Loucy (cell line): ENCODE results near the gene ZNRF2.

Experiments
- H2AFZ ChIP-seq: fragments of 200-600 bp; sonication (generic); 2 replicates; pipeline ENCODE4 v1.6.0; 2016; ENCODE audit warnings: antibody characterized with exemption, mild to moderate bottlenecking, low read length, moderate library complexity
- H3F3A ChIP-seq: fragments of 200-600 bp; 2 replicates; pipeline ENCODE4 v1.6.0; 2016; ENCODE audit warnings: antibody characterized with exemption, low read depth, mild to moderate bottlenecking
- H3K27me3 ChIP-seq: fragments of 200-600 bp; sonication (generic); 2 replicates; pipeline ENCODE4 v1.6.1; 2014; ENCODE audit warnings: low read length, mild to moderate bottlenecking; ENCODE audit not compliant: insufficient read depth, poor library complexity, severe bottlenecking
- H3K36me3 ChIP-seq: fragments of 200-600 bp; sonication (generic); 2 replicates; pipeline ENCODE4 v1.6.1; 2016; ENCODE audit warnings: low read length; ENCODE audit not compliant: insufficient read depth
- H3K4me1 ChIP-seq: fragments of 200-600 bp; sonication (generic); 2 replicates; pipeline ENCODE4 v1.5.1; 2014; ENCODE audit warnings: low read length, mild to moderate bottlenecking; ENCODE audit not compliant: insufficient read depth, poor library complexity, severe bottlenecking
- H3K4me2 ChIP-seq: fragments of 200-600 bp; sonication (generic); 2 replicates; pipeline ENCODE4 v1.6.0; 2014; ENCODE audit warnings: antibody characterized with exemption, low read length, low read depth, mild to moderate bottlenecking; ENCODE audit not compliant: poor library complexity, severe bottlenecking
- H3K4me3 ChIP-seq: fragments of 200-600 bp; sonication (generic); 2 replicates; pipeline ENCODE4 v1.5.1; 2014; ENCODE audit warnings: low read length, mild to moderate bottlenecking, mixed read lengths; ENCODE audit not compliant: poor library complexity, severe bottlenecking
- H3K79me2 ChIP-seq: fragments of 200-600 bp; sonication (generic); 2 replicates; pipeline ENCODE4 v1.6.1; 2014; ENCODE audit warnings: low read length; ENCODE audit not compliant: insufficient read depth
- H3K9ac ChIP-seq: fragments of 200-600 bp; sonication (generic); 2 replicates; pipeline ENCODE4 v1.6.0; 2014; ENCODE audit warnings: mild to moderate bottlenecking, low read depth, low read length, moderate library complexity; ENCODE audit not compliant: poor library complexity, severe bottlenecking
- H3K9me2 ChIP-seq: fragments of 200-600 bp; sonication (generic); replicated peaks from 2 replicates; pipeline ENCODE4 v1.6.1; 2016; ENCODE audit warnings: low read depth, low read length, mixed read lengths
- H3K9me3 ChIP-seq: fragments of 200-600 bp; sonication (generic); 2 replicates; pipeline ENCODE4 v1.6.1; 2014; ENCODE audit warnings: mild to moderate bottlenecking, antibody characterized with exemption, low read length, low read depth; ENCODE audit not compliant: insufficient read depth
- H4K20me1 ChIP-seq: fragments of 200-600 bp; sonication (generic); 2 replicates; pipeline ENCODE4 v1.6.0; 2014; ENCODE audit warnings: antibody characterized with exemption, low read length, mild to moderate bottlenecking; ENCODE audit not compliant: insufficient read depth, poor library complexity, severe bottlenecking
- EZH2phosphoT487 ChIP-seq: fragments of 200-600 bp; IDR thresholded peaks from 2 replicates; pipeline ENCODE4 v1.6.1; 2018; ENCODE audit warnings: antibody characterized with exemption, mild to moderate bottlenecking, moderate library complexity, borderline replicate concordance
- TF ChIP-seq, protein P1 (sequence below): fragments of 200-600 bp; sonication (generic); conservative IDR thresholded peaks from 2 replicates; pipeline ENCODE4 v1.5.1; 2014; ENCODE audit warnings: mild to moderate bottlenecking, antibody characterized with exemption, low read length

Gene ZNRF2

DNA sequence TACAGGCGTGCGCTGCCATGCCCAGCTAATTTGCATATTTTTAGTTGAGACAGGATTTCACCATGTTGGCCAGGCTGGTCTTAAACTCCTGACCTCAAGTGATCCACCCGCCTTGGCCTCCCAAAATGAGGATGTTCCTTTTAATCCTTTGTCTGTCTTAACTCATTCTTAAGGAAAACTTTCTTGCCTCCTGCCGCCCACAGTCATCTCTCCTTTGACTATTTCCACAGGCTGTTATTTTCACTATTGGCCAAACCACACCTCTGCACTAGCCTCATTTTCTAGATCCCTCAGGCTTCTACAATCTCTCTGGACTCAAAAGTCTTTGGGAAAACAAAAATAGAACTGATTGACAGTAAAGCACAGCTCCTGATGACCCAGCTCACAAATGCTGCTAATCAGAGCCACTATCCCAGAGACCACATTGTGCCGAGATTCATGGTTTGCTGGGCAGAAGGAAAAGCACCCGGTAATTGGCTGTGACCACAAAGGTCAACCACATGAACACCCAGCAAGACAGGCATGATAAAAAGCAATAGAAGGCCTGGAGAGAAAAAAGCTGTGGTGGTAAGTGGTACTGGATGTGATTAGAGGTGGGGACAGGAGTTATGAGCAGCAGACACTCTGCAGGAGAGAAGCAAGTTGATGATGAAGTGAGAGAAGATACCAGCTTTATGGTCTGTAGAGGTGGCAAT lies 44.1 kb upstream of the ZNRF2 start:
- Histone ChIP-seq H2AFZ (no peak overlapping the region), H3K4me1 (no peaks in the 10 kb centered on the region), H4K20me1 (no peaks in the 10 kb centered on the region), H3K4me2 (no peak overlapping the region), H3F3A (no peaks in the 10 kb centered on the region), H3K79me2 (no peaks in the 10 kb centered on the region), H3K9ac (no peak overlapping the region), H3K36me3 (no peaks in the 10 kb centered on the region), H3K9me3 (no peaks in the 10 kb centered on the region), H3K4me3 (no peak overlapping the region), H3K9me2 (no peaks in the 10 kb centered on the region), H3K27me3 (no peaks in the 10 kb centered on the region)
- TF ChIP-seq, protein P1, sequence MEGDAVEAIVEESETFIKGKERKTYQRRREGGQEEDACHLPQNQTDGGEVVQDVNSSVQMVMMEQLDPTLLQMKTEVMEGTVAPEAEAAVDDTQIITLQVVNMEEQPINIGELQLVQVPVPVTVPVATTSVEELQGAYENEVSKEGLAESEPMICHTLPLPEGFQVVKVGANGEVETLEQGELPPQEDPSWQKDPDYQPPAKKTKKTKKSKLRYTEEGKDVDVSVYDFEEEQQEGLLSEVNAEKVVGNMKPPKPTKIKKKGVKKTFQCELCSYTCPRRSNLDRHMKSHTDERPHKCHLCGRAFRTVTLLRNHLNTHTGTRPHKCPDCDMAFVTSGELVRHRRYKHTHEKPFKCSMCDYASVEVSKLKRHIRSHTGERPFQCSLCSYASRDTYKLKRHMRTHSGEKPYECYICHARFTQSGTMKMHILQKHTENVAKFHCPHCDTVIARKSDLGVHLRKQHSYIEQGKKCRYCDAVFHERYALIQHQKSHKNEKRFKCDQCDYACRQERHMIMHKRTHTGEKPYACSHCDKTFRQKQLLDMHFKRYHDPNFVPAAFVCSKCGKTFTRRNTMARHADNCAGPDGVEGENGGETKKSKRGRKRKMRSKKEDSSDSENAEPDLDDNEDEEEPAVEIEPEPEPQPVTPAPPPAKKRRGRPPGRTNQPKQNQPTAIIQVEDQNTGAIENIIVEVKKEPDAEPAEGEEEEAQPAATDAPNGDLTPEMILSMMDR = no peak
- no peak for TF ChIP-seq EZH2phosphoT487

DNA sequence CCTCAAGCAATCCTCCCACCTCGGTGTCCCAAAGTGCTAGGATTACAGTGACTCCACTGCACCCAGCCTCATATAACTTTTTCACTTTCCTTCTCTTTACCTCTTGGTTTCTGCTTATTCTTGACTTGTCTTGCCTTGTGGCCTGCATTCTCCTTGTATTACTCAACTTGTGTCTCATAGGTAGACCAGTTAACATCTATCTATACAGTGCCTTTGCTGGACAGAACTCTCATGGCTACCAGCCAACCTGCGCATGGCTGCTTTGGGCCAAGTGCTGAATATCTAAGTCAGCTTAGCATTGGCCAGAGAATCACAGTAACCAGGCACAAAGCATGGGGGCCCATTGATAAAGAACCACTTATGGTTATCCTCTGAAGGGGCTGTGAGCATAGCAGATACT lies 42.6 kb upstream of the ZNRF2 start:
- TF ChIP-seq EZH2phosphoT487 = no peak
- TF ChIP-seq, protein P1 = no peak
- Histone ChIP-seq H3K4me1 (no peaks in the 10 kb centered on the region), H3K27me3 (no peaks in the 10 kb centered on the region)

DNA sequence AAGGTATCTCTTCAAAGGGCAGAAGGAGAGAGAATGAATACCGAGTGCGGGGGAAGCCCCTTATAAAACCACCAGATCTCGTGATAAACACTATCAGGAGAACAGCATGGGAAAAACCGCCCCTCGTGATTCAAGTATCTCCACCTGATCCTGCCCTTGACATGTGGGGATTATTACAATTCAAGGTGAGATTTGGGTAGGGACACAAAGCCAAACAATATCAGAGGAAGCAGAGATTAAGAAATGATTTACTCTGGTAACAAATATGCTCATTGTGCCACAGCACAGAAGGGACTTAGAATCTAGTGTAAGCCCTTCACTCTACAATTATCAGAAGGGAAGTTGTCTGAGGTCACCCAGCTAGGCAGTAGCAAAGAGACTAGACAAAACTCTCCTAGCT lies 40.1 kb upstream of the ZNRF2 start:
- Histone ChIP-seq H3K9ac (no peak overlapping the region), H3K79me2 (no peaks in the 10 kb centered on the region), H3K27me3 (no peaks in the 10 kb centered on the region), H4K20me1 (no peaks in the 10 kb centered on the region), H3F3A (no peaks in the 10 kb centered on the region), H2AFZ (no peak overlapping the region), H3K4me3 (no peak overlapping the region), H3K36me3 (no peaks in the 10 kb centered on the region), H3K4me1 (no peaks in the 10 kb centered on the region), H3K9me3 (no peaks in the 10 kb centered on the region), H3K9me2 (no peaks in the 10 kb centered on the region), H3K4me2 (no peak overlapping the region)
- TF ChIP-seq EZH2phosphoT487 = no peak
- TF ChIP-seq, protein P1 = no peak

More for the DNA sequence above, 42.6 kb upstream of the ZNRF2 start:
- H3K4me3 ChIP-seq = no peak overlapping the region
- H2AFZ ChIP-seq = no peak overlapping the region
- no peak overlapping the region for H3K9ac ChIP-seq
- H3K79me2 ChIP-seq = no peaks in the 10 kb centered on the region
- H4K20me1 ChIP-seq = no peaks in the 10 kb centered on the region
- no peak overlapping the region for H3K4me2 ChIP-seq
- H3K36me3 ChIP-seq = no peaks in the 10 kb centered on the region
- H3F3A ChIP-seq = no peaks in the 10 kb centered on the region
- H3K9me3 ChIP-seq = no peaks in the 10 kb centered on the region
- no peaks in the 10 kb centered on the region for H3K9me2 ChIP-seq
